HG02678 (cell line): ENCODE results near the gene NUSAP1.
A peak's percentile ranks its signal among the peaks of the same experiment; 100 is the strongest.
"Not testable (repeated sequence)": the region's sequence is repeated elsewhere in the genome, so short reads cannot be mapped to it uniquely, and the experiment has no call there.

Experiments used
- ATAC-seq: cut with Tn5 transposase; IDR thresholded peaks from one replicate; pipeline ENCODE4 v1.9.1; 2021; ENCODE audit warnings: mild to moderate bottlenecking, moderate library complexity; ENCODE audit not compliant: unreplicated experiment

Gene NUSAP1, protein sequence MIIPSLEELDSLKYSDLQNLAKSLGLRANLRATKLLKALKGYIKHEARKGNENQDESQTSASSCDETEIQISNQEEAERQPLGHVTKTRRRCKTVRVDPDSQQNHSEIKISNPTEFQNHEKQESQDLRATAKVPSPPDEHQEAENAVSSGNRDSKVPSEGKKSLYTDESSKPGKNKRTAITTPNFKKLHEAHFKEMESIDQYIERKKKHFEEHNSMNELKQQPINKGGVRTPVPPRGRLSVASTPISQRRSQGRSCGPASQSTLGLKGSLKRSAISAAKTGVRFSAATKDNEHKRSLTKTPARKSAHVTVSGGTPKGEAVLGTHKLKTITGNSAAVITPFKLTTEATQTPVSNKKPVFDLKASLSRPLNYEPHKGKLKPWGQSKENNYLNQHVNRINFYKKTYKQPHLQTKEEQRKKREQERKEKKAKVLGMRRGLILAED

DNA sequence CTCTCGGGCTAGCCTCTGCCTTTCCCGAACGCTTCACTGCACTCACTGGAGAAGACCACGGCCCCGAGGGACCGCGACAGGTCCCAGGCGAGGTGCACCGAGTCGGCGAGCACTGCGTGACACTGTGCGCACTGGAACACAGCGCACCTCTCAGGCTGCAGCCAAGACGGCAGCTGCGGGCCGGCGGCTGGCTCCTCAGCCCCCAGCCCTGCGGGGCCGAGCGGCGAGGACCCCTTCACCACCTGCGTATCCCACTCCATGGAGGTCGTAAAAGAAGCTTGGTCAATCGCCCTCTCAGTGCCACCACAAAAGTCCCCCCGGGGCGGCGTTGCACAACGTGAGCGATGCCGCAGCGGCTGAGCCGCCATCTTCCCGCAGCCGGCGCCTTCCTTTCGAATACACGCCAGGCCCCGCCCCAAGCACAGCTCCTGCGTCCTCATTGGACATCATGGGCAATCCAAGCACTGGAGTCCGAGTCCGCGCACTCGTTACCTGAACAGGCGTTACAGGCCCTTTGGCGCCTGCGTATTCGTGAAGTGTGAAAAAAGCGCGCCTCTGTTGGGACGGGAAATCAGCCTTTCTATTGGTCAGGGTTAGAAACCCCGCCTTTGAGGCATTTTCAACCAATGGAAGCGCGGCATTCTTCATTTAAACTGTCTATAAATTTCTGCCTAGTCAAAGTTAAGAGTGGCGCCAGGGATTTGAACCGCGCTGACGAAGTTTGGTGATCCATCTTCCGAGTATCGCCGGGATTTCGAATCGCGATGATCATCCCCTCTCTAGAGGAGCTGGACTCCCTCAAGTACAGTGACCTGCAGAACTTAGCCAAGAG lies at the start of gene NUSAP1, which contains the start of gene OIP5:
NUSAP1 (plus strand) TSS at position 688 of the 832 bp plus-strand sequence; CDS start at position 765, 77 bp downstream.
OIP5 (minus strand) TSS at position 398 of the 832 bp plus-strand sequence; CDS start at position 368, 30 bp downstream.
- peak; percentile 91 for ATAC-seq

DNA sequence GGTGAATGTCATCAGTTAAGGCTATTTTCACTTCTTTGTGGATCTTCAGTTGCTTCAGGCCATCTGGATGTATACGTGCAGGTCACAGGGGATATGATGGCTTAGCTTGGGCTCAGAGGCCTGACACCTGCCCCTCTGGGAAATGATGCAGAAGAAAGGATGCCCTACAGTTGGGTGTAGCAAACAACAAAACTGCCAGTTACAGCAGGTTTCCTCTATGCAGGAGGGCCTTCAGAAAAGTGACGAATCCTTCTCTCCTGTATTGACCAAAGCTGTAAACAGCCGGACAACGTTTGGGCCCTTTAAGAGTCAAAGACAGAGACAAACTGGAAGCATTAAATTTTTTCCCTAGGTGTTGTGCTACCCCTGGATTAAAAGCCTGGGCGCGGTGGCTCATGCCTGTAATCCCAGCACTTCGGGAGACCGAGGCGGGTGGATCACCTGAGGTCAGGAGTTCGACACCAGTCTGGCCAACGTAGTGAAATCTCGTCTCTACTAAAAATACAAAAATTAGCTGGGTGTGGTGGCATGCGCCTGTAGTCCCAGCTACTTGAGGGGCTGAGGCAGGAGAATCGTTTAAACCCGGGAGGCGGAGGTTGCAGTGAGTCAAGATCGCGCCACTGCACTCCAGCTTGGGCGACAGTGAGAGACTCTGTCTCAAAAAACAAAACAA lies 49.6 kb upstream of the NUSAP1 start:
- ATAC-seq = not testable (repeated sequence)

DNA sequence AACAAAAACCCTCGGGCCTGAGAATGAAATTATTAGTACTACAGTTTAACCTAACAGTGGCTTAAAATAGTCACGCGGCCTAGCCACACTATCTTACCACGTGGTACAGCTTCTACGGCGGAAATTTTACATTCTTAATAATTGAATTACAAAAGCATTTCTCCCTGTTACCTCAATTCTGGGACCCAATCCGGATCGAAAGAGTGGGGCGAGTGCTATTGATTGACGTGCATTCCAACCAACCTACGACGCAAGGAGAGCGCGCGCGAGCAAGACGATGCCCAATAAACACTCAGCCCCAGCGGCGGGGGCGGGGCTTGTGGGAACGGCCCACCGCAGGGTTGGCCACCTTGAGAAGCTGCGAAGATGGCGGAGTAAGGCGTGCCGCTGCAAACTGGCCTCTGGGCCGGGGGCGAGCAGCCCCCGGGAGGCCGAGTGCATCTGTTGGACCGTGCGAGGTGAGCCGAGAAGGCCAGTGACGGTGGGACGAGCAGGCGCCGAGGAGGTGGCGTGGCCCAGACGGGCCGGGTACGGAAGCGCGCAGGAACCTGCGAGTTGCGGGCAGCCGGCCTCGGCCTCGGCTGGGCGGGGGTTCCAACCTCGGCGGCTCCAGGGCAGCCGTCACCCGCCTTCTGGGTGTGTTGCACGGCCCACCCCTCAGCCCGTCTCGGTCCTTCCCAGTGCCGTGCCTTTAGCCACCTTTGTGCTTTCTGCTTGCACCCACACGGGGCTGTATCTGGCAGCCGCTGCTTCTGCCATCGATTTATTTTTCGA lies 48.8 kb upstream of the NUSAP1 start:
- ATAC-seq = peak; percentile 96

DNA sequence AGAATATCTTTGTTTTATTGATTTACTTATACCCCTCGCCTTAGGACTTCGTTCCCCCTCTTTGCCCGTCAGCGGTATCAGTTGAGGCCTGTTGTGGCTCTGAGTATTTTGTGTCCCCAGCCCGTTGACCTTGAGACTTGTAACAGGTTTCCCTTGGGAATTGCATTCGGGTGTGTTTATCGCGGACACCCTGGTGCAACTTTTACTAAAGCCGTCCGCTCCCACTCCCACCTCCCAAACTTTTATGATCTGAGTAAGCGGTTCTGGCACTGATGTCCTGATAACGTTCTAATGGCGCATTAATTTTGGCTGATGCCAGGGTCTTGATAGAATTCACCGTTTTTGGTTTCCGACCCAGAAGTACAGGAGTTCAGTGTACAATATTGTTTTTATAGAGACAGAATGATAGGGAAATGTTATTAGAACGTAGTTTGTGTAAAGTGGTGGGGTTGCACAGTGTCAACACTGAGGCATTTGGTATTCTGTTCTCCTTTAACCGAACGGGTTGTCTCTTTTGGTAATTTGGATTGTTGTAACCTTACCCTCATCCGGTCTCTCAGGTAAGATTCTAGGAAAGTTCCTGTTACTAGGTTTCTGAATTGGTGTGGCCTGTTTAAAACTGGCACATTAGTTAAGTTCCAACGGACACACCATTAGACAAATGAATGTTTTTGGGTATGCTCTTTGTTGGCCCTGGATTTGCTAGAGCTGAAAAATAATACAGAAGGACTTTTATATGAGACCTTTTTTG lies 48.1 kb upstream of the NUSAP1 start:
- ATAC-seq = no peak

DNA sequence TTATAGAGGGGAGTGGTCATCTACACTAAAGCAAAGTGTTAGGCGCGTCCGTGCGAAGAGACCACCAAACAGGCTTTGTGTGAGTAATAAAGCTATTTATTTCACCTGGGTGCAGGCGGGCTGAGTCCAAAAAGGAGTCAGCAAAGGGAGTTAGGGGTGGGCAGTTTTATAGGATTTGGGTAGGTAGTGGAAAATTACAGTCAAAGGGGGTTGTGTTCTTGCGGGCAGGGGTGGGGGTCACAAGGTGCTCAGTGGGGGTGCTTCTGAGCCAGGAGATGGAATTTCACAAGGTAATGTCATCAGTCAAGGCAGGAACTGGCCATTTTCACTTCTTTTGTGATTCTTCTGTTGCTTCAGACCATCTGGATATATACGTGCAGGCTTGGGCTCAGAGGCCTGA lies 47.4 kb upstream of the NUSAP1 start:
- no peak for ATAC-seq

DNA sequence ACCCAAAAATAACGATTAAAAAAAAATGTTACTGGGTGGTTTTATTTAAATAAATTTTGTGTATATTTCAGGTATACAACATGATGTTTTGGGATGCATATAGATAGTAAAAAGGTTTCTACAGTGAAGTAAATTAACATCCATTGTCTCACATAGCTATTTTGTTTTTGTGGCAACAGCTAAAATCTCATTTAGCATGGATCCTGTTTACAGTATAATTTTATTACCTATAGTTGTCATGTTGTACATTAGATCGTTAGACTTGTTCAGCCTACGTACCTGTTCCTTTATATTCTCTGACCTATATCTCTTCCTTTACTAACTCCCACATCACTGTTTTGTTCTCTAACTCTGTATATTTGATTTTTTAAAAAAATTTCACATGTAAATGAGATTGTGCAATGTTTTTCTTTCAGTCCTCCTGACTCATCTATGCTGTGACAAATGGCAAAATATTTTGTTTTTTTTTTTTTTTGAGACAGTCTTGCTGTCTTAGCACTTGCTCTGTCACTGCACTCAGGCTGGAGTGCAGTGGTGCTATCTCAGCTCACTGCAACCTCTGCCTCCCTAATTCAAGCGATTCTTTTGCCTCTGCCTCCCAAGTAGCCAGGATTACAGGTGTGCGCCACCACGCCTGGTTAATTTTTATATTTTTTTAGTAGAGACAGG lies 45.9 kb upstream of the NUSAP1 start:
- ATAC-seq = no peak

DNA sequence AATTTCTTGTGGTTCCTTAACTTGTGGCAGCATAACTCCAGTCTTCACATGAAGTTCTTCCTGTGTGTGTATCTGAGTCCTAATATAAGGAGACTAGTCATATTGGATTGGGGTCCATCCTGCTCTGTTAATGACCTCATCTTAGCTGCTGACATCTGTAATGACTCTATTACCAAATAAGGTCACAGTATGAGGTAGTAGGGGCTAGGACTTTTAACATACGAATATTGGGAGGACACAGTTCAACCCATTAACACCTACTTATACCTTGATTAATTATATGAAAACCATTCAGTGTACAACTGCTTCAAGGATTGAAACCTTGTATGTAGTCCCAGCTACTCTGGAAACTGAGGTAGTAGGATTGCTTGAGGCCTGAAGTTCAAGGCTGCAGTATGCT lies 44.2 kb upstream of the NUSAP1 start:
- no peak for ATAC-seq

DNA sequence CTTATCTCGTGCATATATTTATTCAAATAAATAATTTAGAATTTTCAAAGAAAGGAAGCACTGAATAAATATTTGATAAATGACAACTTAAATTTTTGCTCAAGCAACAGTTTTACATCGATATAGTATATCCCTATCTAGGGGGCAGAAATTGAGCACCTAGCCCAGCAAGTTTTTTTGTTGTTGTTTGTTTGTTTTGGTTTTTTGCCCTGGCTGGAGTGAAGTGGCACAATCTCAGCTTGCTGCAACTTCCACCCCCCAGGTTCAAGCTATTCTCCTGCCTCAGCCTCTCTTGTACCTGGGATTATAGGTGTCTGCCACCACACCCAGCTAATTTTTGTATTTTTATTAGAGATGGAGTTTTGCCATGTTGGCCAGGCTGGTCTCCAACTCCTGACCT lies 42.7 kb upstream of the NUSAP1 start:
- no peak for ATAC-seq

DNA sequence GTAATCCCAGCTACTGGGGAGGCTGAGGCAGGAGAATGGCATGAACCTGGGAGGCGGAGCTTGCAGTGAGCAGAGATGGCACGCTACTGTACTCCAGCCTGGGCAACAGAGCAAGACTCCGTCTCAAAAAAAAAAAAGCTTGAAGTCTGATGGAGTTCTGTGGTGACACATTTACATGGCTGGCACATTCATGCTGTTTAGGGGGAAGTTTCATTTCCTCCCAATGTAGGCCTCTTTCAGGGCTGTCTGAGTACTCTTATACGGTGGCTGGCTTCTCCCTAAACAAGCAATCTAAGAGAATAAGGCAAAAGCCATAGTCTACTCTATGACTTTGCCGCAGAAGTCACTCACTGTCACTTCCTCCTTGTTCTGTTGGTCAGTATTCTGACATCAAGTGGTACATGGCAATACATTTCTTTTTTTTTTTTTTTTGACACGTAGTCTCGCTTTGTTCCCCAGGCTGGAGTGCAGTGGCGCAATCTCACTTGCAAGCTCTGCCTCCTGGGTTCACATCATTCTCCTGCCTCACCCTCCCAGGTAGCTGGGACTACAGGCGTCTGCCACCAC lies 41.5 kb upstream of the NUSAP1 start:
- ATAC-seq = peak; percentile 68

DNA sequence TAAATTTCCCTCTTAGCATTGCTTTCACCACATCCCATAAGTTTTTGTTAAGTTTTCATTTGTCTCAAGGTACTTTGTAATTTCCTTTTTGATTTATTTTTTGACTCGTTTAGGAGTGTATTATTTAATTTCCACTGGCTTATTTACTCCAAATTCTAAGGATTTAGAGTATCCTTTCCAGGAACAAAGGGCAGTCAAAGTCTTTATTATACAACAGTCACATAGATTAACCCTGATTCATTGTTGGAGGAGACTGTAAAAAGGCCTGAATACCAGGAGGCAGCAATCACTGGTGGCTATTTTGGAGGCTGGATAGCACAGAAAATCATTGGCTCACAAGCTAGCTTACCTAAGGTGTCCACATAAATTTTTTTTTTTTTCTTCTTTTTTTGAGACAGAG lies 40.2 kb upstream of the NUSAP1 start:
- no peak for ATAC-seq

DNA sequence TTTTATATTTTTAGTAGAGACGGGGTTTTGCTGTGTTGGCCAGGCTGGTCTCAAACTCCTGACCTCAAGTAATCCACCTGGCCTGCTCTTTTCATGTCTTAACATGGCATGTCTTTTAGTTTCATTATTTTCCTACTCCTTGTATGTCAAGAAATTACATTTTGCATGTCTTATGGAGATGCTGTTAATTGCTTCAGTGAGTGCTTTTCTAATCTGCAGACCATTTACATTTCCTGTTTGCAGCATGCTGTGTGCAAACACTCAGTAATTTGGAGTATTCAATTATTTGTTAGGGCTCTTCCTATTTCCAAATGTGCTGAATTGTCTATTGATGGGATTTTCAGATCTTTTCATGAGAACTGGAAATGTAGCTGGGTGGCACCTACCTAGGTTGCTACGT lies 31.5 kb upstream of the NUSAP1 start:
- not testable (repeated sequence) for ATAC-seq

DNA sequence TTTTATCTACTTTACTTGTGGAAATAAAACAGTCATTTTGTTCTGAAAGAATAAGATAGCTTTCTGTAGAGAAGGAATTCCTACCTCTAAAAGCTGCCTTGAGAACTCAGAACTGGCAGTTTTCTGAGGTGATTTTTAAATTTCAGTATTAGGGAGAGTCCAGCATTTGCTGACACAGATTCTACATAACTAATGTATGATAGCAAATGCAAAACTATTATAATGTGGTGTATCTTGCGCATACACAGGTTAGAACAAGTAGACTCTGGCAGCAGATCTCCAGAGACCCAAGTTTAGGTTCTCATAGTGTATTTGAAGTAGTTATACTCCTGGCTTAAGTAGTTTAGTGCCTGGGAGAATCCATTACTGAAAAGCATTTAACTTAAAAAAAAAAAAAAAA lies 31.1 kb upstream of the NUSAP1 start:
- ATAC-seq = no peak

DNA sequence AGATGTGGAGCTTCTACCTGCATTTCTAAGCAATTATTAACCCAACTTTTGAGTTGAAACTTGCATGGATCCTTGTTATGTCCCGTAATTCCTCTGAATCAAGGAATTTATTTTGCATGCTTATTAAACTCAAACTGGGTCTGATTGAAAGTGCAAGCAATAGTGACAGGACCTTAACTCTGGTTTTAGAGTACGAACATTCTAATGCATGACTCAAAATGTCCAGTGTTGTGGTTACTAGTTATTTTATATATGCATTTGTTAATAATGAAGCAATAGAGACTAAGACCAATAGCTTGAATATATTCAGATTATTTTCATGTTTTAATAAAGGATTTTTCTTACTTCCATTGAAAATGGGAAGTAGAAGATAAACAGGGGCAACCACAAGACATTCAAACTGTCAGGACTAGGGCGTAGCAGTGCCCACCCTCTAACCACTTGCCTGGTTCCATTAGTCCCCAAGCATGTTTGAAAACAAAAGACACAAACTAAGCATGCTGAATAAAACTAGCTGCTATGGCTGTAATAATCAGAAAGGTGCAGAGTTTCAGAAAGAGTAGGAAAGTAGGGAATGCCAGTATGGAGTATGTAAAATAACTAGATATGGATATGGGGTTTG lies 28.4 kb upstream of the NUSAP1 start:
- no peak for ATAC-seq

DNA sequence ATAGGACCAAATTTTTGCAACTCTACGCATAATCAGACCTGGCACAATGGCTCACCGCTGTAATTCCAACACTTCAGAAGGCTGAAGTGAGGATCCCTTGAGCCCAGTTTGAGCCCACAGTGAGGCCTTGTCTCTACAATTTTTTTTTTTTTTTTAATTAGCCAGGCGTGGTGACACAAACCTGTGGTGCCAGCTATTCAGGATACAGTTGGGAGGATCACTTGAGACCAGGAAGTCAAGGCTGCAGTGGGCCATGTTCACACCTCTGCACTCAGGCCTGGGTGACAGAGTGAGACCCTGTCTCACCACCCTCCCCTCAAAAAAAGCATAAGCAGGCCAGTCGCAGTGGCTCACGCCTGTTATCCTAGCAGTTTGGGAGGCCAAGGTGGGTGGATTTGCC lies 25.0 kb upstream of the NUSAP1 start:
- ATAC-seq = no peak

DNA sequence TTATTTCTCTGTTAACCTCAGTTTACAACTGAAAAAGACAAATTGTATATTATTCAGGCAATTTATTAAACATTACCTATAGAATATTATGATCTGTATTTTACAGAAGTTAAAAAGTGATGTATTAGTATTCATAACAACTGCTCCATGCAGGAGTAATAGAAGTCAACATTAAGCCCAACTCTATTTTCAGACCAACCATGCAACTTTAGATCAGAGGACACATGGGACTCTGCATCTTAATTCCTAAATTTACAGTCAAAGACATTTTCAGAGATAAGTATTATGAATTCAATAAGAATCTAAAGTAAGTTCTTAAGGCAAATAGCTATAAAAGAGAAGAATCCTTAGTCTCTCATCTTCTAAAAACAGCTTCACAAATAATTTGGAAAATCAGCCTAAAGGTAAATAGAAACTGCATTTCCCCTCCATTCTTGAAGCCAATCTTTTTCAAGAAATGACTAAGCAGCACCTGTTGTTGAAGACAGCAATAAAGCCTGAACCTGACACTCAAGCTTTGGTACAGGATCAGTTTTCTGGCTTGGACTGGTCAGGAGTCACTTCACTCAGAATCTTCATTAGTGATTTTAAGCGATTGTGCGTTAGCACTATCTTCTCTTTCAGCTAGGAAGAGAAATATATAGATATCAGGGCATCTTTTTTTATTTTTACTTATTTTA lies 23.3 kb upstream of the NUSAP1 start:
- ATAC-seq = no peak

DNA sequence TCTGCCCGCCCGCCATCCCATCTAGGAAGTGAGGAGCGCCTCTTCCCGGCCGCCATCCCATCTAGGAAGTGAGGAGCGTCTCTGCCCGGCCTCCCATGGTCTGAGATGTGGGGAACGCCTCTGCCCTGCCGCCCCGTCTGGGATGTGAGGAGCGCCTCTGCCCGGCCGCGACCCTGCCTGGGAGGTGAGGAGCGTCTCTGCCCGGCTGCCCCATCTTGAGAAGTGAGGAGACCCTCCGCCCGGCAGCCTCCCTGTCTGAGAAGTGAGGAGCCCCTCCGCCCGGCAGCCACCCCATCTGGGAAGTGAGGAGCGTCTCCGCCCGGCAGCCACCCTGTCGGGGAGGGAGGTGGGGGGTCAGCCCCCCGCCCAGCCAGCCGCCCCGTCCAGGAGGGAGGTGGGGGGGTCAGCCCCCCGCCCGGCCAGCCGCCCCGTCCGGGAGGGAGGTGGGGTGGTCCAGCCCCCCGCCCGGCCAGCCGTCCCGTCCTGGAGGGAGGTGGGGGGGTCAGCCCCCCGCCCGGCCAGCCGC lies 11.8 kb upstream of the NUSAP1 start:
- not testable (repeated sequence) for ATAC-seq

DNA sequence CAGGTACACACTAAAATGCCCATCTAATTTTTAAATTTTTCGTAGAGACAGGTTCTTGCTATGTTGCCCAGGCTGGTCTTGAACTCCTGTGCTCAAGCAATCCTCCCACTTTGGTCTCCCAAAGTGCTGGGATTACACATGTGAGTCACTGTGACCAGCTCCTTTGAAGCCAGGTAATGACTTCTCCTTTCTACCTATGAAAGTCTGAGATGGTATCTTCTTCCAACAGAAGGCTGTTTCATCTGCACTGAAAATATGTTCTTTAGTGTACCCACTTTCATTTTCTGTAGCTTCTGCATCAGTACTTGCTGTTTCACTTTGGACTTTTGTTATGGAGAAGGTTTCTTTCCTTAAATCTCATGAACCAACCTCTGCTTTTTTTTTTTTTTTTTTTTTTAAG lies 9.1 kb upstream of the NUSAP1 start:
- no peak for ATAC-seq

DNA sequence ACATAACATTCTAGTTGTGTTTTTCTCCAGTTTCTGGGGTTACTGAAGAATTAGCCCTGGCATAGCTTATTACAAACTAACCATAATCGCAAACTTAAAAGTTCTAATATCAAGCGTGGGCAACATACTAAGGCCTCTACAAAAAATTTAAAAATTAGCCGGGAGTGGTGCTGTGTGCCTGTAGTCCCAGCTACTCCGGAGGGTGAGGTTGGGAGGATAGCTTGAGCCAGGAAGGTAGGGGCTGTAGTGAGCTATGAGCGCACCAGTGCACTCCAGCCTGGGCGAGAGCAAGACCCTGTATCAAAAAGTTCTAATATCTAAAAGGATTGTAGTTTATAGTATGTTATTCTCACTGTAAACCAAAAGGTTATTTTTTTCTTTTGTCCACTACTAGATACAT lies 1.4 kb upstream of the NUSAP1 start:
- no peak for ATAC-seq
